T-cell (primary cell): ENCODE data around the gene CD2. TPM values are rescaled to one million over a fixed set of nuclear protein-coding genes. Genes with fewer than 3 reads are reported as not detected.

Experiments used
- ATAC-seq, 4 experiments: fragments of 200-7000 bp in 3 of 4; fragments of 150-1000 bp in 1 of 4; cut with Tn5 transposase; replicated peaks in 1 of 4; 1 replicate in 3 of 4; 2 replicates in 1 of 4; pipeline ENCODE4 v1.10.0; 2021; ENCODE audit warnings: moderate library complexity in 3 of 4, mild to moderate bottlenecking in 2 of 4, moderate number of reproducible peaks in 1 of 4
- CTCF ChIA-PET, 2 donors: fragments of 300-600 bp; sonication (Branson Sonifier 250); formaldehyde crosslinking; loops; one replicate each; lab custom pipeline; 2022; ENCODE audit warnings: antibody characterized with exemption in 2 of 2; lab: Charles Lee
- POLR2A ChIA-PET, 2 donors: fragments of 300-600 bp; sonication (Branson Sonifier 250); formaldehyde crosslinking; loops; one replicate each; lab custom pipeline; 2022; ENCODE audit warnings: antibody characterized with exemption in 2 of 2; lab: Charles Lee
- DNase-seq, 35 experiments: peaks; one replicate each; pipeline versions ENCODE4 v3.0.0 to v3.0.0-alpha.2; 2013 to 2023
- H3K27ac ChIP-seq: one replicate; pipeline ENCODE4 v1.5.1; 2013; ENCODE audit warnings: low read length
- H3K27me3 ChIP-seq, 2 experiments: replicated peaks in 1 of 2; 1 replicate in 1 of 2; 2 replicates in 1 of 2; pipeline versions ENCODE4 v1.6.1 to v1.7.0; 2013; ENCODE audit warnings: low read length in 1 of 2, mixed read lengths in 1 of 2; ENCODE audit not compliant: control insufficient read depth in 2 of 2, insufficient read depth in 2 of 2; ENCODE audit errors: extremely low read depth in 1 of 2
- H3K36me3 ChIP-seq, 2 donors: 1 replicate in 1 of 2; 2 replicates in 1 of 2; pipeline versions ENCODE4 v1.6.1 to v1.7.0; 2013; ENCODE audit warnings: low read length in 1 of 2; ENCODE audit not compliant: control insufficient read depth in 2 of 2, insufficient read depth in 1 of 2; ENCODE audit errors: extremely low read depth in 1 of 2
- H3K4me1 ChIP-seq, 2 experiments: 1 replicate in 1 of 2; 2 replicates in 1 of 2; pipeline versions ENCODE4 v1.6.1 to v1.7.0; 2013; ENCODE audit warnings: low read length in 2 of 2, mixed read lengths in 1 of 2; ENCODE audit not compliant: insufficient read depth in 2 of 2, control insufficient read depth in 1 of 2; ENCODE audit errors: extremely low read depth in 1 of 2
- H3K4me3 ChIP-seq, 2 donors: 1 replicate in 1 of 2; 2 replicates in 1 of 2; pipeline versions ENCODE4 v1.5.1 to v1.7.0; 2013; ENCODE audit warnings: mild to moderate bottlenecking in 2 of 2, low read length in 1 of 2, moderate library complexity in 1 of 2; ENCODE audit not compliant: control insufficient read depth in 1 of 2; ENCODE audit errors: extremely low read depth in 1 of 2
- H3K9me3 ChIP-seq: 2 replicates; pipeline ENCODE4 v1.7.0; 2013
- H3K27ac Mint-ChIP-seq, 2 donors: one replicate each; pipeline ENCODE4 v1.8.0; 2020 to 2021; ENCODE audit warnings: mild to moderate bottlenecking in 2 of 2, mixed read lengths in 2 of 2
- H3K27me3 Mint-ChIP-seq, 2 donors: one replicate each; pipeline ENCODE4 v1.8.0; 2021 to 2022; ENCODE audit warnings: mixed read lengths in 2 of 2
- H3K36me3 Mint-ChIP-seq: one replicate; pipeline ENCODE4 v1.8.0; 2021; ENCODE audit warnings: mixed read lengths
- H3K4me1 Mint-ChIP-seq, 3 donors: one replicate each; pipeline ENCODE4 v1.8.0; 2020 to 2022; ENCODE audit warnings: mixed read lengths in 3 of 3, mild to moderate bottlenecking in 1 of 3
- H3K4me3 Mint-ChIP-seq, 3 donors: one replicate each; pipeline ENCODE4 v1.8.0; 2020 to 2022; ENCODE audit warnings: mild to moderate bottlenecking in 3 of 3, mixed read lengths in 3 of 3, moderate library complexity in 3 of 3
- H3K9me3 Mint-ChIP-seq, 3 donors: one replicate each; pipeline ENCODE4 v1.8.0; 2020 to 2022; ENCODE audit warnings: mixed read lengths in 3 of 3
- WGBS: methylation state at CpG from one replicate; pipeline ENCODE4 v1.1.5; 2013; ENCODE audit warnings: missing lambda C conversion rate; ENCODE audit not compliant: insufficient coverage; 5-methylcytosine and 5-hydroxymethylcytosine counted together
- total RNA-seq, 35 experiments: library from RNA in 6 of 35; stranded (reverse) in 6 of 35; fragments of 120-200 nt in 1 of 35; gene quantifications; one replicate each; pipeline versions ENCODE4 v1.2.1 to v1.2.4 and lab custom pipeline; 2013 to 2026

Gene CD2
- total RNA-seq, 5 donors from 2014 or later (not counting 1 experiment from before 2014, with no cell fraction given), result 119 to 209 (median 158) TPM

DNA sequence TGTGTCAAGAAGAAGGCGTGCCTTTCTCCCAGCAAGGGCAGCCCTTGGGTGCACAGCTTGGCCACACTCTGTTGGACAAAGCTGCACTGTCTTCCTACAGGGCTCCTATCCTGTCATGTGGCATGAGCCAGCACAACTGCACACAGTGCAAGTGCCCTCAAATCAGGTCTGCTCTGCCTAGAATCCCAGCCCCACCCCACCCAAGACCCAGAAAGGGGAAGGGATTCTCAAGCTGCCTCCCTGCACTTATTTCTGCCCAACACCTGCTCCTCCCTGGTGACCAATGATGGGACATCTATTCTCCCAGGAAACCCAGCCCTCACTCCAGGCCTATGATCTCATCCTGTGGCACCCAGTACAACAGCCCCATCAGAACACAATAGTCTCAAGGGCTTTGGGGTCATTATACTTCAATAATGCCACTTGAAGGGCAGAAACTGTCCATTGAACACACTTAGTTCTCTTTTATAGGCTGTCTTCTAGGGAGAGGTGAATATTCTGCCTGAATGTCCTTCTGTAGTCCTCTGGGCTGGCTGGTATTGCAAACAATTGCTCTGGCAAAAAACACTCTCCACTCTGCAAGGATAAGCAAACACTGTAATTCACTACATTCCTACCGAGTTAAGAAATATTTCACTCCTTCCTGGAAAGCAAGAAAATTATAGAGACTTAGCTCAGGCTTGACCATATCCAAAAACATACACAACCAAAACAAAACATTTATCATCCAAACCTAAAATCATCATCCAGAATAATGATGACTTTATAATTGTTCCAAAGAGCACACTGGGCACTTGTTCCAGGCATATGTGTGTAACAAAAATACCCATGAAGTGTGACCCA is 43.6 kb upstream of the CD2 start:
- Mint-ChIP-seq H3K4me3 (no peak overlapping the region), H3K36me3 (peaks cover 8% of the 10 kb centered on the region), H3K9me3 (peaks cover 0 to 4% (median 0%) of the 10 kb centered on the region in 3 donors), H3K27ac (no peak overlapping the region), H3K4me1 (no peaks in the 10 kb centered on the region), H3K27me3 (peaks cover 18 to 19% of the 10 kb centered on the region in 2 donors)
- DNase-seq (no peak), ATAC-seq (no peak)
- CTCF ChIA-PET, result interaction anchor here in 1 of 2 donors (0.6 to 1.1 kb wide), 2 partner anchors 13 to 418 kb away, joined by 3 to 4 read pairs; no protein-coding TSS in a partner anchor
- no peak overlapping the region for H3K27ac ChIP-seq
- H3K9me3 ChIP-seq, result no peaks in the 10 kb centered on the region
- H3K4me3 ChIP-seq, result no peak overlapping the region
- no peaks in the 10 kb centered on the region for H3K4me1 ChIP-seq
- POLR2A ChIA-PET, result interaction anchor here (0.6 kb wide), 2 partner anchors 120 to 271 kb away, joined by 3 read pairs; no protein-coding TSS in a partner anchor
- H3K27me3 ChIP-seq, result peaks cover 0 to 12% of the 10 kb centered on the region in 2 experiments
- WGBS, result 90% methylated on average over 2 of the region's 2 CpGs
- H3K36me3 ChIP-seq, result no peaks in the 10 kb centered on the region

DNA sequence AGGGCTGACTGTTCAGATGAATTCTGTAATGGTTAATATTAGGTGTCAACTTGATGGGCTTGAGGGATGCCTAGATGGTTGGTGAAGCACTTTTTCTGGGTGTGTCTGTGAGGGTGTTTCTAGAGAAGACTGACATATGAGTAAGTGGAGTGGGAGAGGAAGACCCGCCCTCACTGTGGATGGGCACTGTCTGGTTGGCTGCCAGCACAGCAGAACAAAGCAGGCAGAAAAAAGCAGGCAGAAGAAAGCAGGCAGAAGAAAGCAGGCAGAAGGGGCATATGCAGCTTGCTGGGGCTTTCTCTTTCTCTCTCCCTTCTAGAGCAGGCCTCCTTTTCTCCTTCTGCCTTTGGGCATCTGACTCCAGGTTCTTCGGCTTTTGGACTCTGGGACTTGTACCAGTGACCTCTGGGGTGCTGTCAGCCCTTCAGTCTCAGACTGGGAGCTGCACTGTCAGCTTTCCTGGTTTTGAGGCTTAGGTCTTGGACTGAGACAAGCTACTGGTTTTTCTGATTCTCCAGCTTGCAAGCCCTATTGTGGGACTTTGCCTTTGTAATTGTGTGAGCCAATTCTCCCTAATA is 42.9 kb upstream of the CD2 start:
- 83% methylated on average over 1 of the region's 2 CpGs for WGBS
- Histone ChIP-seq H3K27me3 (peaks cover 0 to 12% of the 10 kb centered on the region in 2 experiments), H3K4me3 (no peak overlapping the region), H3K36me3 (no peaks in the 10 kb centered on the region), H3K27ac (no peak overlapping the region), H3K4me1 (no peaks in the 10 kb centered on the region), H3K9me3 (no peaks in the 10 kb centered on the region)
- ChIA-PET POLR2A (no interaction called here), CTCF (no interaction called here)
- Mint-ChIP-seq H3K4me1 (no peaks in the 10 kb centered on the region), H3K27me3 (peaks cover 18 to 19% of the 10 kb centered on the region in 2 donors), H3K4me3 (no peak overlapping the region), H3K36me3 (peaks cover 4% of the 10 kb centered on the region), H3K27ac (no peak overlapping the region), H3K9me3 (peaks cover 0 to 4% (median 0%) of the 10 kb centered on the region in 3 donors)
- ATAC-seq, result no peak
- DNase-seq, result no peak

DNA sequence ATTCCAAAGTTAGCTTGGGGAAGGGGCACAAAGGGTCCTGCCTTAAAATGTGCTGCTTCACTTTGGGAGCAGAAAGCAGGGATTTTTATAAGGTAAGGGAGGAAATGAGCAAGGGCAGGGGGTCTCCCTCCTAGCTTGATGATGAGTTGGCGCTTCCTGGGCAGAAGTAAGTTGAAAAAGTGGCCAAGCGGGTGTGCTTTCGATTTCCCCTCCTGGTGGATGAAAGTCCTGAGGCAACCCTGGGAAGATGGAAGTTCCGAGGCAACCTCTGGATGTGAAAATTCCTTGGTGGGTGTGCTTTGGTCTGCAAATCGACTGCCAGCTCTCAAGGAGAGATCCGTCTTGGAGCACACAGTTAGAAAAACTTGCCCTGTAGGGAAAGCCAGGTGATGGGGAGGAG is 41.7 kb upstream of the CD2 start:
- WGBS, result 64% methylated on average over 6 of the region's 6 CpGs
- Mint-ChIP-seq H3K4me3 (no peak overlapping the region), H3K27ac (no peak overlapping the region), H3K9me3 (no peaks in the 10 kb centered on the region), H3K27me3 (peaks cover 17 to 19% of the 10 kb centered on the region in 2 donors), H3K4me1 (no peaks in the 10 kb centered on the region), H3K36me3 (no peaks in the 10 kb centered on the region)
- ATAC-seq (no peak), DNase-seq (no peak)
- Histone ChIP-seq H3K4me1 (no peaks in the 10 kb centered on the region), H3K27me3 (peaks cover 0 to 12% of the 10 kb centered on the region in 2 experiments), H3K9me3 (no peaks in the 10 kb centered on the region), H3K27ac (no peak overlapping the region), H3K36me3 (no peaks in the 10 kb centered on the region), H3K4me3 (no peak overlapping the region)
- CTCF ChIA-PET, result interaction anchor here in 1 of 2 donors (0.7 kb wide), 1 partner anchor 14 kb away, joined by 3 read pairs; no protein-coding TSS in a partner anchor
- POLR2A ChIA-PET, result no interaction called here

DNA sequence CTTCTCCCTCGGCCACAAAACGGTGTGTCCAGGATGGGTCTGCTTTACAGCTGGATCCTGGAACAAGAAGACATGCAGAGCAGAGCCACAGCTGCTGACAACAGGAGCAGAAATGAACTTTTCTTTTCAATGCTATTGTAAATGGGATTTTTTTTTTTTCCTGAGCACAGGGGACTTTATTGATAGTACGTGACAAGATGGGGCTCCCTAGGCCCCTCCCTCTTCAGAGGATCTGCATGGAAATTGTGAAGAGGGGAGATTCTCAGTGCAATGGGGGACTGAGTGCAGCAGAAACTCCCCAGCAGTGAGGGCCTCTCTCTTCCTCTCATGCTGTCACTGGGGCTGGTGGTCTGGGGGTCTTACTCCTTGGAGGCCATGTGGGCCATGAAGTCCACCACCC is 40.8 kb upstream of the CD2 start:
- ATAC-seq (no peak), DNase-seq (no peak)

DNA sequence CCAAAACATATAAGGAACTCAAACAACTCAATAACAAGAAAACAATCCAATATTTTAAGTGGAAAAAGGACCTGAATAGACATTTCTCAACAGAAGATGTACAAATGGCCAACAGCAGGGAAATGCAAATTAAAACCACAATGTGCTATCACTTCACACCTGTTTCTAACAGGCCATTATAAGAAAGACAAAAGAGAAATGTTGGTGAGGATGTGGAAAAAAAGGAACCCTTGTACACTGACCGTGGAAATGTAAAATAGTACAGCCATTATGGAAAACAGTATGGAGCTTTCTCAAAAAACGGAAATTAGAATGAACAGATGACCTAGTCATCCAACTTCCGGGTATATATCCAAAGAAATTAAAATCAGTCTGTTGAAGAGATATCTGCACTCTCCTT is 37.8 kb upstream of the CD2 start:
- no peak overlapping the region for H3K27ac Mint-ChIP-seq

More for the DNA sequence above, 40.8 kb upstream of the CD2 start:
- Mint-ChIP-seq H3K9me3 (no peaks in the 10 kb centered on the region), H3K27me3 (peaks cover 10% of the 10 kb centered on the region in 2 donors), H3K4me1 (no peaks in the 10 kb centered on the region), H3K27ac (no peak overlapping the region), H3K4me3 (no peak overlapping the region), H3K36me3 (no peaks in the 10 kb centered on the region)
- ChIA-PET CTCF (interaction anchor here in 1 of 2 donors (0.6 kb wide), 1 partner anchor 129 kb away, joined by 3 read pairs; no protein-coding TSS in a partner anchor), POLR2A (no interaction called here)
- no peak overlapping the region for H3K4me3 ChIP-seq
- H3K36me3 ChIP-seq, result no peaks in the 10 kb centered on the region
- no peak overlapping the region for H3K27ac ChIP-seq
- no peaks in the 10 kb centered on the region for H3K9me3 ChIP-seq
- 88% methylated on average over 2 of the region's 3 CpGs for WGBS
- peaks cover 0 to 7% of the 10 kb centered on the region in 2 experiments for H3K27me3 ChIP-seq
- no peaks in the 10 kb centered on the region for H3K4me1 ChIP-seq

DNA sequence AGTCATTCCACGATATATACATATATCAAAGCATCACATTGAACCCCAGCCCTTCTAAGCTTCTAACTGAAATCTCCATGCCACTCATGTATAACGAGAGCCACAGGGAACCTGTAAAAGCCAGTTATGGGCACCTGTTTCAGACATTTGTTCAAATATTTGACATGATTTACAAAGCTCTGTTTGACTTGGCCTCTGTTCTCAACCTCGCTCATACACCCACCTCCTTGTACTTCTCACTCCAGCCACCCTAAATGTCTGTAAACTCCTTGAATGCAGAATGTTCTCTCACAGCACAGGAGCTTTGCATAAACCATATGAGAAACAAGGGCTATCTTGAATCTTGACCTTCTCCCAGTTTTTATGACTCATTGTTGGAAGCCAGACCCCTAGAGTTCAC is 36.9 kb upstream of the CD2 start:
- Mint-ChIP-seq H3K4me1 (no peaks in the 10 kb centered on the region), H3K9me3 (no peaks in the 10 kb centered on the region), H3K36me3 (no peaks in the 10 kb centered on the region), H3K4me3 (no peak overlapping the region), H3K27me3 (peaks cover 0 to 9% of the 10 kb centered on the region in 2 donors), H3K27ac (no peak overlapping the region)
- WGBS, result 89% methylated on average over 3 of the region's 3 CpGs
- Histone ChIP-seq H3K4me1 (no peaks in the 10 kb centered on the region), H3K4me3 (no peak overlapping the region), H3K27me3 (peaks cover 0 to 2% of the 10 kb centered on the region in 2 experiments), H3K36me3 (no peaks in the 10 kb centered on the region), H3K9me3 (no peaks in the 10 kb centered on the region), H3K27ac (no peak overlapping the region)
- DNase-seq (no peak), ATAC-seq (no peak)
- POLR2A ChIA-PET, result no interaction called here
- CTCF ChIA-PET, result interaction anchor here in 1 of 2 donors (0.6 kb wide), 1 partner anchor 1077 kb away, joined by 3 read pairs; no protein-coding TSS in a partner anchor

More for the DNA sequence above, 37.8 kb upstream of the CD2 start:
- Mint-ChIP-seq H3K4me1 (no peaks in the 10 kb centered on the region), H3K27me3 (peaks cover 0 to 9% of the 10 kb centered on the region in 2 donors), H3K36me3 (no peaks in the 10 kb centered on the region), H3K9me3 (no peaks in the 10 kb centered on the region), H3K4me3 (no peak overlapping the region)
- Histone ChIP-seq H3K9me3 (no peaks in the 10 kb centered on the region), H3K4me3 (no peak overlapping the region), H3K27ac (no peak overlapping the region), H3K4me1 (no peaks in the 10 kb centered on the region), H3K27me3 (peaks cover 0 to 2% of the 10 kb centered on the region in 2 experiments), H3K36me3 (no peaks in the 10 kb centered on the region)
- DNase-seq, result no peak
- POLR2A ChIA-PET, result no interaction called here
- CTCF ChIA-PET, result no interaction called here
- no peak for ATAC-seq
- 47% methylated on average over 2 of the region's 3 CpGs for WGBS
